Measurements from ENCODE around the gene AFAP1L1.

AFAP1L1 gene

GRCh38 chr5:149355688-149356087, 84.0 kb downstream of the AFAP1L1 start:
- DNase-seq = no peak

GRCh38 chr5:149356391-149356790, 84.7 kb downstream of the AFAP1L1 start:
- no peak for DNase-seq

GRCh38 chr5:149357370-149358293, 86.0 kb downstream of the AFAP1L1 start, which contains the start of gene PCYOX1L:
PCYOX1L (plus strand) TSS chr5:149358046; CDS start chr5:149358069, 23 bp downstream.
- peak; percentile 95 for DNase-seq

GRCh38 chr5:149358294-149358651, 86.6 kb downstream of the AFAP1L1 start:
- DNase-seq = no peak

- DNase-seq = no peak
These were observed 87.3 kb downstream of the AFAP1L1 start for GRCh38 chr5:149358868-149359495.

GRCh38 chr5:149360272-149360671, 88.6 kb downstream of the AFAP1L1 start:
- no peak for DNase-seq

- no peak for DNase-seq
These were observed 90.9 kb downstream of the AFAP1L1 start for GRCh38 chr5:149362541-149362940.

GRCh38 chr5:149363358-149363757, 91.7 kb downstream of the AFAP1L1 start:
- no peak for DNase-seq

- DNase-seq = no peak
These were observed 92.3 kb downstream of the AFAP1L1 start for GRCh38 chr5:149363936-149364335.

- no peak for DNase-seq
These were observed 93.1 kb downstream of the AFAP1L1 start for GRCh38 chr5:149364719-149365118.

- no peak for DNase-seq
These were observed 93.8 kb downstream of the AFAP1L1 start for GRCh38 chr5:149365418-149365817.

- no peak for DNase-seq
These were observed 94.6 kb downstream of the AFAP1L1 start for GRCh38 chr5:149366169-149366729.

GRCh38 chr5:149367249-149367971, 95.8 kb downstream of the AFAP1L1 start:
- peak; percentile 75 for DNase-seq

- no peak for DNase-seq
These were observed 96.5 kb downstream of the AFAP1L1 start for GRCh38 chr5:149367972-149368645.

- DNase-seq = no peak
These were observed 99.2 kb downstream of the AFAP1L1 start for GRCh38 chr5:149370878-149371277.

- peak; percentile 54 for DNase-seq
These were observed 99.8 kb downstream of the AFAP1L1 start for GRCh38 chr5:149371296-149371962.

GRCh38 chr5:149372076-149372795, 100.6 kb downstream of the AFAP1L1 start:
- DNase-seq = no peak

- no peak for DNase-seq
These were observed 101.3 kb downstream of the AFAP1L1 start for GRCh38 chr5:149372932-149373331.

GRCh38 chr5:149374303-149374702, 102.6 kb downstream of the AFAP1L1 start:
- no peak for DNase-seq

- no peak for DNase-seq
These were observed 103.1 kb downstream of the AFAP1L1 start for GRCh38 chr5:149374801-149375200.

GRCh38 chr5:149375434-149375833, 103.8 kb downstream of the AFAP1L1 start:
- no peak for DNase-seq
